HepG2 (cell line): ENCODE results near the gene GLIS2. TPM values are rescaled to one million over a fixed set of nuclear protein-coding genes. Genes with fewer than 3 reads are reported as not detected.

ENCODE experiments used
- AHR ChIP-seq: IDR thresholded peaks from 2 replicates; pipeline ENCODE4 v1.6.1; 2018; ENCODE audit warnings: missing genetic modification reagents, missing compliant biosample characterization
- ATF5 ChIP-seq: sonication (generic); formaldehyde crosslinking; IDR thresholded peaks from 2 replicates; pipeline ENCODE4 v1.4.0; 2020; ENCODE audit warnings: mild to moderate bottlenecking, low read depth, missing genetic modification reagents
- BRD4 ChIP-seq: sonication (generic); formaldehyde crosslinking; IDR thresholded peaks from 2 replicates; pipeline ENCODE4 v1.4.0; 2020; ENCODE audit warnings: missing genetic modification reagents
- CHD4 ChIP-seq: fragments of 200-600 bp; sonication (generic); IDR thresholded peaks from 2 replicates; pipeline ENCODE4 v1.7.0; 2017; ENCODE audit warnings: mild to moderate bottlenecking, low read length, borderline replicate concordance
- CREB1 ChIP-seq, 2 experiments: fragments of 450-650 bp in 1 of 2; IDR thresholded peaks; 2 replicates each; pipeline ENCODE4 v1.6.1; 2016 to 2017; ENCODE audit warnings: control low read depth in 1 of 2, mild to moderate bottlenecking in 1 of 2, missing compliant biosample characterization in 1 of 2, missing genetic modification characterization in 1 of 2
- HNRNPL ChIP-seq: fragments of 200-400 bp; formaldehyde crosslinking; IDR thresholded peaks from 2 replicates; pipeline ENCODE4 v1.6.1; 2017; ENCODE audit warnings: mild to moderate bottlenecking, low read depth, low read length
- KDM2A ChIP-seq: sonication (generic); formaldehyde crosslinking; IDR thresholded peaks from 2 replicates; pipeline ENCODE4 v1.4.0; 2020; ENCODE audit warnings: low read depth, missing genetic modification reagents, borderline replicate concordance
- KLF13 ChIP-seq: sonication (generic); formaldehyde crosslinking; IDR thresholded peaks from 2 replicates; pipeline ENCODE4 v1.4.0; 2020; ENCODE audit warnings: mild to moderate bottlenecking, missing genetic modification reagents
- MAFF ChIP-seq: IDR thresholded peaks from 2 replicates; pipeline ENCODE4 v1.6.1; 2011; ENCODE audit warnings: low read depth, low read length, improper control_type of control experiment
- MXD1 ChIP-seq: sonication (generic); formaldehyde crosslinking; IDR thresholded peaks from 2 replicates; pipeline ENCODE4 v1.4.0; 2020; ENCODE audit warnings: mild to moderate bottlenecking, missing genetic modification reagents
- MZF1 ChIP-seq: sonication (generic); formaldehyde crosslinking; IDR thresholded peaks from 2 replicates; pipeline ENCODE4 v1.8.1; 2023; ENCODE audit warnings: mild to moderate bottlenecking, missing genetic modification reagents, borderline replicate concordance
- POLR2A ChIP-seq, 2 experiments: IDR thresholded peaks; 2 replicates each; pipeline ENCODE4 v1.6.1; 2011; ENCODE audit warnings: low read depth in 2 of 2, low read length in 2 of 2, mild to moderate bottlenecking in 1 of 2, moderate library complexity in 1 of 2; ENCODE audit not compliant: insufficient read depth in 1 of 2
- TRAFD1 ChIP-seq: sonication (generic); formaldehyde crosslinking; IDR thresholded peaks from 2 replicates; pipeline ENCODE4 v1.5.1; 2020; ENCODE audit warnings: missing genetic modification reagents, mild to moderate bottlenecking, borderline replicate concordance
- ZBTB39 ChIP-seq: sonication (generic); formaldehyde crosslinking; IDR thresholded peaks from 2 replicates; pipeline ENCODE4 v1.5.0; 2020; ENCODE audit warnings: missing genetic modification reagents
- ZFP37 ChIP-seq: sonication (generic); formaldehyde crosslinking; IDR thresholded peaks from 2 replicates; pipeline ENCODE4 v1.4.0; 2020; ENCODE audit warnings: missing genetic modification reagents, borderline replicate concordance
- ZNF143 ChIP-seq: sonication (generic); formaldehyde crosslinking; IDR thresholded peaks from 2 replicates; pipeline ENCODE4 v1.4.0; 2020; ENCODE audit warnings: missing genetic modification reagents
- ZNF20 ChIP-seq: sonication (generic); formaldehyde crosslinking; IDR thresholded peaks from 2 replicates; pipeline ENCODE4 v1.4.0; 2020; ENCODE audit warnings: mild to moderate bottlenecking, moderate library complexity, missing genetic modification reagents
- ZNF512 ChIP-seq: sonication (generic); formaldehyde crosslinking; IDR thresholded peaks from 2 replicates; pipeline ENCODE4 v1.4.0; 2020; ENCODE audit warnings: mild to moderate bottlenecking, missing genetic modification reagents
- ZNF589 ChIP-seq: sonication (generic); formaldehyde crosslinking; conservative IDR thresholded peaks from 2 replicates; pipeline ENCODE4 v1.8.0; 2022; ENCODE audit warnings: mild to moderate bottlenecking, moderate library complexity, missing genetic modification reagents
- ZNF670 ChIP-seq: sonication (generic); formaldehyde crosslinking; IDR thresholded peaks from 2 replicates; pipeline ENCODE4 v1.8.0; 2022; ENCODE audit warnings: mild to moderate bottlenecking, missing genetic modification reagents, borderline replicate concordance
- ZNF850 ChIP-seq: sonication (generic); formaldehyde crosslinking; conservative IDR thresholded peaks from 2 replicates; pipeline ENCODE4 v1.9.0; 2021; ENCODE audit warnings: mild to moderate bottlenecking, missing genetic modification reagents
- ZNF879 ChIP-seq: sonication (generic); formaldehyde crosslinking; IDR thresholded peaks from 2 replicates; pipeline ENCODE4 v1.8.1; 2023; ENCODE audit warnings: missing genetic modification reagents
- ZSCAN31 ChIP-seq: sonication (generic); formaldehyde crosslinking; IDR thresholded peaks from 2 replicates; pipeline ENCODE4 v1.5.0; 2020; ENCODE audit warnings: low read depth, mild to moderate bottlenecking, missing genetic modification reagents
- polyA plus RNA-seq, 8 experiments: library from polyadenylated mRNA; depleted of rRNA in 3 of 8; stranded (reverse) in 7 of 8; unstranded in 1 of 8; fragments of >200 nt; fragmentation: Illumina TruSeq in 4 of 8; extraction: Trizol in 4 of 8; gene quantifications; 2 replicates each; pipeline versions ENCODE4 v1.2.1 to v1.2.3, GENCODE V29; 2011 to 2016; ENCODE audit warnings: low read depth in 4 of 8, missing spikeins in 1 of 8, mixed read lengths in 1 of 8; ENCODE audit not compliant: insufficient read depth in 1 of 8
- total RNA-seq, 5 experiments: library from RNA; depleted of rRNA; stranded (reverse); fragments of >200 nt; fragmentation: Illumina TruSeq; extraction: Trizol; gene quantifications; 2 replicates each; pipeline ENCODE4 v1.2.3, GENCODE V29; 2016; ENCODE audit warnings: low read depth in 1 of 5

Gene GLIS2
- total and polyA plus RNA-seq, 2 of the 13 experiments (the other 11 are each of a cell fraction or from before 2014, with no cell fraction given): 0.28 to 0.29 TPM

- no peak for TF ChIP-seq ZNF850 (CRISPR knock-in tag)
- TF ChIP-seq ZSCAN31 (CRISPR knock-in tag): no peak
- no peak for TF ChIP-seq CHD4
- no peak for TF ChIP-seq AHR (CRISPR knock-in tag)
- no peak for TF ChIP-seq ZFP37 (CRISPR knock-in tag)
- no peak for TF ChIP-seq ZBTB39 (CRISPR knock-in tag)
- TF ChIP-seq HNRNPL: no peak
- no peak for TF ChIP-seq ZNF670 (CRISPR knock-in tag)
- peak; percentile 46; the same call in 1 of the 2 replicates for TF ChIP-seq KDM2A (CRISPR knock-in tag)
- TF ChIP-seq MZF1 (CRISPR knock-in tag): no peak
- TF ChIP-seq TRAFD1 (CRISPR knock-in tag): no peak
- TF ChIP-seq MXD1 (CRISPR knock-in tag): no peak
- no peak for TF ChIP-seq ZNF20 (CRISPR knock-in tag)
- no peak for TF ChIP-seq POLR2A (IDR thresholded peaks at IDR 0.05; ENCODE audit: insufficient read depth in 1 of 2, low read depth in 2 of 2, low read length in 2 of 2)
- TF ChIP-seq KLF13 (CRISPR knock-in tag): no peak
- no peak for TF ChIP-seq MAFF
- TF ChIP-seq ZNF512 (CRISPR knock-in tag): no peak
- no peak for TF ChIP-seq ZNF879
- no peak for TF ChIP-seq ZNF143 (CRISPR knock-in tag)
- no peak for TF ChIP-seq BRD4 (CRISPR knock-in tag)
- no peak for TF ChIP-seq CREB1 (IDR thresholded peaks at IDR 0.05)
- TF ChIP-seq CREB1 (CRISPR knock-in tag; IDR thresholded peaks at IDR 0.05): no peak
- no peak for TF ChIP-seq ZNF589 (CRISPR knock-in tag)
- TF ChIP-seq ATF5 (CRISPR knock-in tag): no peak
These were observed 6.5 kb downstream of the GLIS2 start (continued) for GRCh38 chr16:4322121-4323052.
